ENCODE results near the gene PPFIBP1. TPM values are rescaled to one million over a fixed set of nuclear protein-coding genes. Genes with fewer than 3 reads are reported as not detected.

The PPFIBP1 gene
- polyA plus RNA-seq, 1 donor (not counting 4 experiments of a cell fraction or from before 2014, with no cell fraction given), result 83.5 TPM

DNA sequence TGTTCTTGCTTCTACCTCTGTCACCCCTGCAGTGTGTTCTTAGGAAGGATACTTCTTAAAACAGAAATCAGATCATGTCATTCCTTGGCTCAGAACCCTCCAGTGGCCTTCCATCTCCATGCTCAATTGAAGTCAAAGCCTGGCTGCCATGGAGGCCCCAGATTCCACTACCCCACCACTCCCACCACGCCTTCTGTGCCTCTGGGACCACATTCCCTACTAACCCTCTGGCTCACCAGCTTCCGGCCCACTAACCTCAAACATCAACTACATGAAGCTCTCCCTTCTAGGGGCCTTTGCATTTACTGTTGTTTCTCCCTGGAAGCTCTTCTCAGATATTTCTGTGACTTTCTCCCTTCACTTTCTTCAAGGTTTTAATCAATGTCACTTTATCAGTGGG, 96.1 kb downstream of the PPFIBP1 start:
- Histone ChIP-seq H3K4me1 (ENCODE audit: control insufficient read depth, extremely low read depth, insufficient read depth, low read length) (peaks cover 87% of the 10 kb centered on the region), H3K79me2 (ENCODE audit: control insufficient read depth, insufficient read depth, low read length) (peaks cover 52% of the 10 kb centered on the region), H3K9me3 (ENCODE audit: control insufficient read depth, low read depth, low read length) (no peaks in the 10 kb centered on the region), H3K4me2 (ENCODE audit: control insufficient read depth, extremely low read depth, insufficient read depth, low read depth, low read length) (no peak overlapping the region), H3K27ac (ENCODE audit: control insufficient read depth, insufficient read depth, low read length) (peak overlapping the region; percentile 57), H3K4me3 (ENCODE audit: control insufficient read depth in 2 of 3, extremely low read depth in 1 of 3, insufficient read depth in 2 of 3, low read depth in 1 of 3, low read length in 3 of 3) (no peak overlapping the region), H3K27me3 (ENCODE audit: control insufficient read depth, extremely low read depth, insufficient read depth, low read length) (no peaks in the 10 kb centered on the region), H3K9me1 (ENCODE audit: control insufficient read depth, extremely low read depth, insufficient read depth, low read length) (peaks cover 3% of the 10 kb centered on the region), H3K9ac (ENCODE audit: control insufficient read depth, extremely low read depth, insufficient read depth, low read length) (no peak overlapping the region), H3K36me3 (ENCODE audit: control insufficient read depth in 2 of 2, extremely low read depth in 1 of 2, insufficient read depth in 2 of 2, low read length in 2 of 2) (no peaks in the 10 kb centered on the region), H2AFZ (ENCODE audit: control insufficient read depth, low read length) (no peak overlapping the region), H4K20me1 (ENCODE audit: control insufficient read depth, extremely low read depth, insufficient read depth, low read length) (no peaks in the 10 kb centered on the region)
- no peak for FAIRE-seq
- TF ChIP-seq EZH2 (IDR thresholded peaks at IDR 0.05; ENCODE audit: low read length), result no peak
- TF ChIP-seq, protein P1, sequence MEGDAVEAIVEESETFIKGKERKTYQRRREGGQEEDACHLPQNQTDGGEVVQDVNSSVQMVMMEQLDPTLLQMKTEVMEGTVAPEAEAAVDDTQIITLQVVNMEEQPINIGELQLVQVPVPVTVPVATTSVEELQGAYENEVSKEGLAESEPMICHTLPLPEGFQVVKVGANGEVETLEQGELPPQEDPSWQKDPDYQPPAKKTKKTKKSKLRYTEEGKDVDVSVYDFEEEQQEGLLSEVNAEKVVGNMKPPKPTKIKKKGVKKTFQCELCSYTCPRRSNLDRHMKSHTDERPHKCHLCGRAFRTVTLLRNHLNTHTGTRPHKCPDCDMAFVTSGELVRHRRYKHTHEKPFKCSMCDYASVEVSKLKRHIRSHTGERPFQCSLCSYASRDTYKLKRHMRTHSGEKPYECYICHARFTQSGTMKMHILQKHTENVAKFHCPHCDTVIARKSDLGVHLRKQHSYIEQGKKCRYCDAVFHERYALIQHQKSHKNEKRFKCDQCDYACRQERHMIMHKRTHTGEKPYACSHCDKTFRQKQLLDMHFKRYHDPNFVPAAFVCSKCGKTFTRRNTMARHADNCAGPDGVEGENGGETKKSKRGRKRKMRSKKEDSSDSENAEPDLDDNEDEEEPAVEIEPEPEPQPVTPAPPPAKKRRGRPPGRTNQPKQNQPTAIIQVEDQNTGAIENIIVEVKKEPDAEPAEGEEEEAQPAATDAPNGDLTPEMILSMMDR (optimal IDR thresholded peaks at IDR 0.05 in 1 of 3, IDR thresholded peaks at IDR 0.05 in 1 of 3, conservative IDR thresholded peaks at IDR 0.05 in 1 of 3; ENCODE audit: extremely low read depth in 1 of 3, insufficient read depth in 2 of 3, low read length in 3 of 3), result no peak
- DNase-seq (ENCODE audit: low read depth, low spot score), result no peak
- dilution Hi-C loops (cut with MboI; ENCODE audit: extremely low pct_ligation_motif_present, low sequenced_read_pairs), result no loop called here

DNA sequence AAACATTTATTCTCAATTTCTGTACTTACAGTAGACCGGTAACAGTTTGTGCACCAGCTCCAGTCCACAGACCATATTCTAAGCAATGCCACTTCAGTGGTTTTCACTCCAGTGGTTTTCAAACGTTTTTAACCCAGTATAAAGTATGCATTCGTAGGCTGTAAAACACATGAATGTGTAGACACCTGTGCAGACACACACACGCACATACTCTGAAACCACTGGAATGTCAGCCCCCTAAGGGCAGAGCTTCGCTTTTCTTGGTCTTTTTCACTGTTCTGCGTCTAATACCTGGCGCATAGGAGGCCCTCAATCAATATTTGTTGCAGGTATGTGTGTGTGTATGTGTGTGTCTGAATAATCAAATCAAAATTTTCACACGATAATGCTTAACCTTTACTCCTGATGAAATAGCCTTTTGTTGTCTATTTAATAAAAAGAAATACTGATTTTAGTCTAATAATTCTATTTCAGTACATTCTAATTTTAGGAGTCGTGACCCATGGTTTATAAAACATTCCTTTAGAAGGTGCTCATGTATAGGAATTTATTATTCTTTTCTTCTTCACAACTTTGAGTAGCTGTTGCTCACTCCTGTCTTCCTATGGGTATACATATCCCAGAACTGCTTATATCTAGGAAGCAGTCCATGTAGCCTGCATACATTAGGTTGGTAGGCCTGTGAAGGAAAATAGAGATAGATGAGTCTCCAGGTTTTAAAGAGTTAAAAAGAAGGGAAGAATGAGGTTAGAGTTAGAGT, 98.6 kb downstream of the PPFIBP1 start:
- Histone ChIP-seq H3K9me3 (ENCODE audit: control insufficient read depth, low read depth, low read length) (no peaks in the 10 kb centered on the region), H3K27ac (ENCODE audit: control insufficient read depth, insufficient read depth, low read length) (peak overlapping the region; percentile 66), H3K9me1 (ENCODE audit: control insufficient read depth, extremely low read depth, insufficient read depth, low read length) (no peaks in the 10 kb centered on the region), H3K27me3 (ENCODE audit: control insufficient read depth, extremely low read depth, insufficient read depth, low read length) (no peaks in the 10 kb centered on the region), H3K79me2 (ENCODE audit: control insufficient read depth, insufficient read depth, low read length) (peaks cover 47% of the 10 kb centered on the region), H3K4me1 (ENCODE audit: control insufficient read depth, extremely low read depth, insufficient read depth, low read length) (peaks cover 79% of the 10 kb centered on the region), H3K36me3 (ENCODE audit: control insufficient read depth in 2 of 2, extremely low read depth in 1 of 2, insufficient read depth in 2 of 2, low read length in 2 of 2) (no peaks in the 10 kb centered on the region), H3K4me2 (ENCODE audit: control insufficient read depth, extremely low read depth, insufficient read depth, low read depth, low read length) (peak overlapping the region; percentile 66), H3K4me3 (ENCODE audit: control insufficient read depth in 2 of 3, extremely low read depth in 1 of 3, insufficient read depth in 2 of 3, low read depth in 1 of 3, low read length in 3 of 3) (no peak overlapping the region), H4K20me1 (ENCODE audit: control insufficient read depth, extremely low read depth, insufficient read depth, low read length) (no peaks in the 10 kb centered on the region), H2AFZ (ENCODE audit: control insufficient read depth, low read length) (no peak overlapping the region), H3K9ac (ENCODE audit: control insufficient read depth, extremely low read depth, insufficient read depth, low read length) (peak overlapping the region; percentile 14)
- dilution Hi-C loops (cut with MboI; ENCODE audit: extremely low pct_ligation_motif_present, low sequenced_read_pairs), result no loop called here
- DNase-seq (ENCODE audit: low read depth, low spot score), result peak; percentile 53
- TF ChIP-seq, protein P1 (optimal IDR thresholded peaks at IDR 0.05 in 1 of 3, IDR thresholded peaks at IDR 0.05 in 1 of 3, conservative IDR thresholded peaks at IDR 0.05 in 1 of 3; ENCODE audit: extremely low read depth in 1 of 3, insufficient read depth in 2 of 3, low read length in 3 of 3), result no peak
- TF ChIP-seq EZH2 (IDR thresholded peaks at IDR 0.05; ENCODE audit: low read length), result no peak
- FAIRE-seq, result peak; percentile 87
